GM12873 (cell line): ENCODE measurements around the gene STAU1.

ENCODE experiments used
- CTCF ChIP-seq: IDR thresholded peaks from 2 replicates; pipeline ENCODE4 v1.5.1; 2012; ENCODE audit warnings: low read depth, mild to moderate bottlenecking, moderate library complexity, low read length, control low read depth; ENCODE audit not compliant: insufficient read depth; ENCODE audit errors: missing control alignments

The STAU1 gene

GRCh38 chr20:49074521-49074920 lies 113.6 kb downstream of the STAU1 start:
- no peak for TF ChIP-seq CTCF
